GM21529 (cell line): ENCODE data around the gene RPS6KA2.
A peak's percentile ranks its signal among the peaks of the same experiment; 100 is the strongest.

Experiments used
- ATAC-seq: cut with Tn5 transposase; IDR thresholded peaks from one replicate; pipeline ENCODE4 v1.9.1; 2021; ENCODE audit not compliant: unreplicated experiment

The RPS6KA2 gene

DNA sequence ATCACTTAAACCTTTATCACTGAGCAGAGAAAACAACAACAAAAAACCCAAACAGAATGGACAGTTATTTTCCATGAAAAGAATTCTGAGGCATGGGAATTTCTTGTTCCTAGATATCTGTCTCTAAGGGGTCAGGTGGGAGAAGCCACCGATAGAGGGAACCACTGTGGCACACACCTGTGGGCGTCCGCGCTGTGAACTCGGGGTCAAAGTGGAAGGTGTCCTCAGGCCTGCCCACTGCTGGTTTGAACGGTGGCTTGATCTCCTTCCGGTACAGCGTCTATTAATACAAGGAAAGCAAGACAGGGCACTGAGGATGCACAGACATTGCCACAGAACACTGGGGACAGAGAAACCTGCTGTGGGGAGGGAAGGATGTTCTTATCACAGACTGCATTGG lies 167.8 kb downstream of the RPS6KA2 start:
- no peak for ATAC-seq

DNA sequence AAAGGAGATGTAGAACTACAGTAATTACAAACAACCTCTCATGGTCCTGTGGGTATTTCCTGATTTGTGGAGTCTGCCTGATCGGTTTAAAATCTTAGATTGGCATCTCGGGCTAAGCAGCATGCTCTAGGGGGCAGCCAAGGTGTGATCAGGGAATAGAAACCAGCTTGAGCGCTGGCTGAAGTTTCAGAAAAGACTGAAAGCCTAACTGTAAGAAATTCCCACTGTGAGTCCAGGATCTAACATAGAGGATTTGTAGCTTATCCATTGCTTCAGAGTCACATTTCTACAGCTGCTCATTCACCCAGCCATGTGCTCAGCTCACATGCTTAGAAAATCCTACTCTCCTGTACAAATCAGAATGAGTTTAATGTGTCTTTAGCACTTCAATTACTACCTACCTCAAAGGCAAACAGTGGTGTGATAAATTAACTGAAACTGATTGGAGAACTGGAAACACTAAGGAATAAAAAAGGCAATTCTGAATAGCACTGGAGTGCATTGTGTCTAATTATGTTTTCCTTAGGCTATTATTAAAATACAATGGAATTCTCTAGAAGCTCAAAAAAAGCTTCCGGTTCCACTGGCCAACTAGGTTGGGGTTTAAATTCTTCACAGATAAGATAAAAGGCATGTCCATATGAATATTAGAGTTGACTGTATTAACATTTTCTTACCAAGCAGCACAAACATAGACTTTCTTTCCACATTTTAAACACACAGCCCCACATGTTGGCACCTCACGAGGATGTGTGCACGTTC lies 170.5 kb downstream of the RPS6KA2 start:
- peak; percentile 73 for ATAC-seq

DNA sequence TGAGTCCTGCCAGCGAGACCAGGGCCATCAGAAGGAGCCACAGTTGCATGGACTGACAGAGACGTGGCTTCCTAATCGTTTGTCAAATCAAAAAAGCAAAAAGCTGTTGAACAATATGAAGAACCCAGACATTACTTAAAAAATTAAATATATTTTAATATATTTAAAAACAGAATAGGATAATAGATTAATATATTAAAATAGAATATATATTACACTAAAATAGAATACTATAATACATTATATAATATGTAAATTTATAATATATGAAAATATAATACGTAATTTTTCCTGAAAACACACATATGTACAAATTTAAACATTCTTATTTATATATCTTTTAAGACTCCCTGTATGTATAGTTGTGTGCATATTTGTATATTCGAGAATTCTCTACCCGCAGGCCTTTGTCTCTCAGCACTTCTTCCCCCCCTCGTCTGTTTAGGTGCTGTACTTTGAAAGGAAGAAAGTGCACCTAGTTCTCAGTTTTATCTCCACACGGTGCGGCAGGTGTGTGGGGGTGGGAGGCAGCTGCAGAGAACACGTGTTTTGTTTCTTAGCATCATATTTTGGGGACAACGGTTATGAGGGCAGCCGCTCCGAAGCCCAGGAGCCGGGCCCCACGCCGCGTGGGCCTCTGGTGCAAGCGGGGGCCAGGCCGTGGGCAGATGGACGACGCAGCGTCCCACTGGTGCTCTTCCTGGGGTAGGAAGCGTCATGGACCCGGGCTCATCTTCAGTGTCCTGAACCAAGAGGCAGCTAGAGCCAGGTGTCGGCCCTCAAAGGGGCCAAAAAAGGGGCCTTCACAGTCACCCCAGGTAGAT lies 172.1 kb downstream of the RPS6KA2 start:
- no peak for ATAC-seq

DNA sequence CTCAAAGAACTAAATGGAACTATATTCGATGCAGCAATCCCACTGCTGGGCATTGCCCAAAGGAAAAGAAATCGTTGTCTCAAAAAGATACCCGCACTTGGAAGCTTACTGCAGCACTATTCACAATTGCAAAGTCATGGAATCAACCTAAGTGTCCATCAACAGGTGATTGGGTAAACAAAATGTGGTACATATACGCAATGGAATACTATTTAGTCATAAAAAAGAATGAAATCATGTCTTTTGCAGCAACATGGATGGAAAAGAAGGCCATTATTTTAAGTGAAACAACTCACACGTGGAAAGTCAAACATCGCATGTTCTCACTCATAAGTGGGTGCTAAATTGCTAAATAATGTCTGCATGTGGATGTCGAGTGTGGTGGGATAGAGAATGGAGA lies 173.4 kb downstream of the RPS6KA2 start:
- ATAC-seq, result no peak

DNA sequence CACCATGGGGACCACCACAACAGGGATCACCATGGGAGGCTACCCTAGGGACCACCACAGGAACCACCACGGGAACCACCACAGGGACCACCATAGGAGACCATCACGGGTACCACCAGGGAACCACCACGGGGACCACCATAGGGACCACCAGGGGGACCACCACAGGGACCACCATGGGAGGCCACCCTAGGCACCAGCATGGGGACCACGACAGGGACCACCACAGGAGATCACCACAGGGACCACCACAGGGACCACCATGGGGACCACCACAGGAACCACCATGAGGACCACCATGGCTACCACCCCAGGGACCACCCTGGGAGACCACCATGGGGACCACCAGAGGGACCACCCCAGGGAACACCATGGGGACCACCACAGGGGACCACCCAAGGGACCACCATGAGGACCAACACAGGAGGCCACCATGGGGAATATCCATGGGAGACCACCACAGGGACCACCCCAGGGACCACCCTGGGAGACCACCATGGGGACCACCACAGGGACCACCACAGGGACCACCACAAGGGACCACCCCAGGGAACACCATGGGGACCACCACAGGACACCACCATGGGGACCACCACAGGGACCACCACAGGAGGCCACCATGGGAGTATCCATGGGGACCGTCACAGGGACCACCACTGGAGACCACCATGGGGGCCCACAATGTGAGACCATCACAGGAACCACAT lies 176.7 kb downstream of the RPS6KA2 start:
- ATAC-seq, result no peak

DNA sequence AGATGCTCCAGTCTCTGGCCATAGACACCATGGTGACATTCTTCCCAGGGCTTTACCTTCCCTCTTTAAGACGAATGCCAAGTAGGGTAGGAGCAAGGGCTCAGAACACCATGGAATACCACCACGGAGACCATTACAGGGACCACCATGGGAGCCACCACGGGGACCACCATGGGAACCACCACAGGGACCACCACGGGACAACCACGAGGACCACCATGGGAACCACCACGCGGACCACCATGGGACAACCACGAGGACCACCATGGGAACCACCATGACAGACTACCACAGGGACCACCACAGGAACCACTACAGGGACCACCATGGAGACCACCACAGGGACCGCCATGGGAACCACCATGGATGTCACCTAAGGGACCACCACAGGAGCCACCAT lies 177.4 kb downstream of the RPS6KA2 start:
- ATAC-seq, result no peak

DNA sequence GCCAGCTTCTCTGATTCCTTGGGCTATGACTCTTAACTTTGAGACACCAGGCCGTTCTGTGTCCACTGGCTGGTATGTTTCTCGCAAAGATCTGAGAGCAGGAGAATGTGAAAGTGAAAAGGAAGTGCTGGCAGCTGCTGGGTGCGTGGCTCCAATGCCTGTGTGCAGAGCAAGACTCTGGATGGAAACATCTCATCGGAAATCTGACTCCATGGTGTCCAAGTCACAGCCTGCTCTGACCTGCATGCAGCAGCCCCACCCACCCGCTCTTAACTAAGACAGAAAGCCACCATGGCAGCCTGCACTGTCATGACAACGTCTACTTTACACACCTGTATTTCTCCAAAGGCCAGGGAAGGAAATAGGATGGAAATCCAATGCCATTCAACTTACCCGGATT lies 178.0 kb downstream of the RPS6KA2 start:
- no peak for ATAC-seq

DNA sequence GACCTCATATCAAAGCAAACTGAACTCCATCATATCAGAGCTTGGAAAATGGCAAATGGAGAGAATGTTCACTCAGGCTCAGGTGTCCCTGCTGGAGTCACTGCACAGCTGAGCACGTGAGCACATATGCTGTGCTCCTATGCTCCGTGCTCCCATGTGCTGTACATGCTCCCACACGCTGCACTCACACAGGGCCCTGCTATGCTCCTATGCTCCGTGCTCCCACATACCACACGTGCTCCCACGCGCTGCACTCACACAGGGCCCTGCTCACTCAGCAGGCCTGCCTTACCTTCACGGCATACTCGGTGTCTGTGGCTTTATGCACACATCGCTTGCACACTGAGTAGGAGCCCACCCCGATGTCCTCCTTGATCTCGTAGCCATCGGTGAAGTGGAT lies 178.6 kb downstream of the RPS6KA2 start:
- ATAC-seq, result no peak

DNA sequence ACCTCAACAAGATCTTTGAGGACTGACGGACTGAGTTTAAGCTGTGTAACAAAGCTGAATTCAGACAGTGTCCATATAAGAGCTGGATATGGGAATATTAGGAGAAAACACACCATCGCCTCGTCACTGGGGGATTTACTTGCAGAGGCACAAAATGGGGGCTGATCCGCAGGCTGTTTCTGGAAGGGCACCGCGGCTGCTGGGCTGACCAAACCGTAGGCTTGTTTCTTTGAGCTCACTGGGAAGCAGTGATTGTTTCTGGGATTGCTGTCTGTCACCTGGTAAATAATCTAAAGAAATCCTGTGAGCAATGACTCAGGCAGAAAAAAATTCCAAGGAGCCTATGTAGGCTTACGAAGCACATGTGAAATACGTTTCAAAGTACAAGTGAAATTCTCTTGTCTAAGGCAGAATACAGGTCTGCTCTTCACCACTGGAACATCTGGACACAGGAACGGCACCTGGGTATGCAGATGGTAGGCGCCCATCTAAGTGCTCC lies 180.4 kb downstream of the RPS6KA2 start:
- ATAC-seq, result no peak

DNA sequence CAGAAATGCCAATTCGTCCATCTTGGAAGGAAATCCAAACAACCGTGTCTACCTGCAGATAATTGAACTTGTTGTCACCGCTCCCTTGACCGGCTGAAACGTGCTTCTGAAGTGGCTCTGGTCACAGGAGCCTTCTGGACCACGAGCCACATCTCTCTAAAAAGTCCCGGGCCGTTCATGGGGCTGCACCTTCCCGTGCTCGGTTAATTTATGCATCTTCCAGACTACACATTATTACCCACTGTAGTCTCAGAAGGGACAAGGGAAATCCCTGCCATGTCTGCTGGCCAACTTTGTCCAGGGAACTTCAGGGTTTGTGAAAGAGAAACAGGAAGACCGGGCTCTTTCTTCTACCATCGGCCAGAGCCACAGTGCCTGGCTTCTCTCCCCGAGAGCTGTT lies 180.9 kb downstream of the RPS6KA2 start:
- peak; percentile 81 for ATAC-seq

DNA sequence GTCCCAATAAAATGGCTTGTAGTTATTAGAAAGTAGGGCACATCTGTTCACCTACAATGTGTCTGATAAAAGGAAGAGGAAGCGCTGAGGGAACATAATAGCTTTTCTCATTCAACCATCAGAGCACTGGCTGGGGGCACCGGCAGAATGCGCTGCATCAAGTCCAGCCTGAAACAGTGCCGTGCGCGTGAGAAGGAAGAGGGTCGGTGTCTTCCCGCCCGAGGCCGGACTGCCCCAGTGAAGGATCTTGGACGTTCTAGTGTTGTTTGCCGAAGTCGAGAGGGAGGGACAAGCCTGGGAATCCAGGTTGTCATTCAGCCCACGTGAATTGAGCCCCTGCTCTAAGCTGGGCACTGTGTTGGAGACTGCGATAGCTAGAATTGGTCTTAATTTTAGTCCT lies 182.6 kb downstream of the RPS6KA2 start:
- ATAC-seq, result no peak

DNA sequence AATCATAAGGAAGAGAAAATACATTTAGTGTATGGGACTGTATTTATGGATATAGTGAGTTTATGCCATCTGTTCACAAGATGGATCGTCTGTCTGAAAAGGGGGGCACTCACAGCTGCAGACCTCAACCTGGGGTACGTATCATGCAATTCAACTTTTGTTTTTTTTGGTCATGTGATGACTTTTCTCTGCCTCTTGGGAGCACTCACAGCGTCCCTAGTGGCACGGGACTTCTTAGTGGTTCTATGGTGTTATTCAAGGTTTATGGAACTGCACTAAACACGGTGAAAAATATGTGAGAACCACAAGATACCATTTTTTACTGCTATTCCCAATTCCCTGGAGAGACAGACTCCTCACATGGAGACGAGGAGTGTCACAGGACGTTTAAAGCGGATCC lies 183.9 kb downstream of the RPS6KA2 start:
- no peak for ATAC-seq

DNA sequence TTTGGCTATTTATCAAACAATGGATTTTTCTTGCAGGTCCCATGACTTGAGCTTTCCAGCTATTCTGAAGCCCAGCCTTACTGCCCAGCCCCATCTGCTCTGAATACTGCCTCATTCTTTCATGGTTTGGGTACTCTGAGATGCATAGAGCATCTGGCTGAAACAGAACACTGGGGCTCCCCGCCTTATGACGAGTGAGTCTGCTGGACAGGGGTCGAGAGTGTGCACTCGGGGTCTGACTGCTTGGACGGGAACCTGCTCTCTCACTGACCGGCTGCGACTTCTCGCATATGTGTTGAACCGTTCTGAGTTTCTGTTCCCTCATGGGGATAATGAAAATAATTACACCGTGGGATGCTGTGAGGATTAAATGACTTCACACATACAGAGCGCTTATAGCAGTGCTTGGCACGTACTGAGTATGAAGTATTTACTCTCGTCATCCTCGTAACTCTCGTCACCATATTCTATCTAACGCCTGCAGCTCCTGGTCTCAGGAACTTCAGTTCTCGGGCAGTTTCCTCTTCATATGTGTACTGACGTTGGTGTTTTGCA lies 184.8 kb downstream of the RPS6KA2 start:
- ATAC-seq, result no peak

DNA sequence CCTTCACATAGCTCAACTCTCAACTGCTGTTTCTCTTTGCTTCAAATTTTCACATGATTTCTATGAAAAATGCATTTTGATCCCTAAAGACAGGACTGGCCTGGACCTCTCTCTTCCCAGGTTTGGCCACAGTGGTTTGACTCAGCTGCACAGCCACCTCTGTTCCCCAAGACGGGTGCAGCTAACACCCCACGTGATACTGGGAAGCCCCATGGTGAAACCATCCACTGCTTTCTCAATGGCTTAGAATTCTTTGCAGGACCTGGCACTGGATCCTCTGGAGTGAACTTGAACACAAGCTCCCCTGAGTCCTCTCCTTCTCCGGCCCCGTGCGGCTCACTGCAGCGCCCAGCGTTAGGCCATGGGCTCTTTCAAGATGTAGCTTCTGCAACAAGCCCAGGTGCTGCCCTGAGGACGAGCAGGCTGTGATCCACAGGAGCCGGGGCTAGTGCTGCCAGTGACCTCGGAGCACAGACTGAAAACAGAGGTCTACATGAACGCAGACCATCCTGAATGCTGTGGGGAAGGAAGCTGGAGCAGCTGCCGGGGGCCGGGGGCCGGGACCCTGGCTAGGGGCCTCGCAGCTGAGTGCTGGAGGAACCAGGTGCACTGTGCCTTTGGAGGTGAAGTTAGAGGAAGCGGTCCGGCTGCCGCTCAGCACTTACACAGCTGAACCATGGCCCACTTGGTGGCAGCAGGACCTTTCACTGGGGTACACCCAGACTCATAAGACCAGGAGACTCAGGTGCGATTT lies 185.5 kb downstream of the RPS6KA2 start:
- ATAC-seq, result no peak

DNA sequence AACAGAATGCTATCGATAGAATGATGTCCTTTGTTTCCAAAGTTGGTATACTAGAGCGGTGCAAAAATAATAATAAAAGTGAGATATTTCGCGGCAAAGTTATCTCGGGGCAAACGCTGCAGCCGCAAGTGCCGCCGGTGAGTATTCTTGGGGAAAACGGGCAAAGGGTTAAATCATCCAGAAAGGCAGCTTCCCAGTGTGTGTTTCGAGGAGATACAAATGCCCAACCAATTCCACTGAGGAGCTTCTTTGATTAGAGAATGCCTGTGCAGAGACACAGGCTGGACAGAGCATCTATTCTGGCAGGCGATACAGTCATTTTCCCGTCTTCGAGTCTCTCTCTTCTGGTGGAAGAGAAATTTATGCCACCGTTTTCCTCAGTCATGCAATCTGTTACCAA lies 186.3 kb downstream of the RPS6KA2 start:
- no peak for ATAC-seq

DNA sequence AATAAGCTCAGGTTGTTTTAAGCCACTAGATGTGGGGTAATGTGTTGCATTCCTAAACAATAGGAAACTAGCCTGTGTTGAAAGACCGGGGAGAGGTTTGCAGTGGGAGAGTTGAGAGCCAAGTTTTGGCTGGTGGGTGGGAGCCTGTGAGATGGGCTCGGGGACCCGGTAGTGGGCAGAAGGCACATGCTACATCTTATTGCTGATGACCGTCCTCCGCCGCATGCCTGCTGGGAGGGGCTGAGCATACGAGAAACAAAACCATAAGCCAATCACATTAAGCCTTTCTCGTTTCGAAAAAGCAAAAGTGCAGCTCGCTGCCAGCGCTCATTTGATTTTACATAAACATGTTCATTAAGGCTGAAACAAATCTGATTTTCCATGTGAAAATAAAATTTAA lies 186.9 kb downstream of the RPS6KA2 start:
- ATAC-seq, result no peak

DNA sequence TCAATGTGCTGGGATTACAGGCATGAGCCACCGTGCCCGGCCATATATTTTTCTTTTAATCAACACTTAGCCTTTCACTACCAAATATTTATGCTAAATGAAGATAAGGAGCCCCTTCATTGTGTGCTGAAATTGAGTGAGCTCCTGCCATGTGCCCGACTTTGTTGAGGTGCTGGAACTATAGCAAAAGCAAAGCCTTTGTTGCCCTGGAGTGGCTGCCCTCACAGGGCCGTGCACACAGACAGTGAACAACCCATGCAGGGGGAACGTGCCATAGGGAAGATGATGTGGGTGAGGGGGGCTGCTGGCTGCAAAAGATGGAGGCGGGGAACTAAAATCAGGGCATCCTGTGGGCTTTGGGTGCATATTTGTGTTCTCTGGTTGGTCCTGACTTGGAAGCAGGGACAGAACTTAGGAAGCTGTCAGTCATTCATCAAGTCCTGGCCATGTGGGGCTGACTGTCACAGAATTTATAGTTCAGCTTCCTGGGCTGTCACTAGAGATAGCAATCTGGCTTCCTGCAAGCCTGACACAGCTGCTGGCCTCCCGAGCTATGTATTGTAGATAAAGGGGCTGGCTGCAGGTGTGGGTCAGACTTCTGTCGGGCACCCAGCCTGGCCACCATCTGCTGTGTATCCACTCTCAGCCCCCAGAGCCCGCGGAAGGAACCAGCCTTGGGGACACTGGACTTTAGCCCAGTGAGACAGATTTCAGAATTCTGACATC lies 187.5 kb downstream of the RPS6KA2 start:
- ATAC-seq, result no peak

DNA sequence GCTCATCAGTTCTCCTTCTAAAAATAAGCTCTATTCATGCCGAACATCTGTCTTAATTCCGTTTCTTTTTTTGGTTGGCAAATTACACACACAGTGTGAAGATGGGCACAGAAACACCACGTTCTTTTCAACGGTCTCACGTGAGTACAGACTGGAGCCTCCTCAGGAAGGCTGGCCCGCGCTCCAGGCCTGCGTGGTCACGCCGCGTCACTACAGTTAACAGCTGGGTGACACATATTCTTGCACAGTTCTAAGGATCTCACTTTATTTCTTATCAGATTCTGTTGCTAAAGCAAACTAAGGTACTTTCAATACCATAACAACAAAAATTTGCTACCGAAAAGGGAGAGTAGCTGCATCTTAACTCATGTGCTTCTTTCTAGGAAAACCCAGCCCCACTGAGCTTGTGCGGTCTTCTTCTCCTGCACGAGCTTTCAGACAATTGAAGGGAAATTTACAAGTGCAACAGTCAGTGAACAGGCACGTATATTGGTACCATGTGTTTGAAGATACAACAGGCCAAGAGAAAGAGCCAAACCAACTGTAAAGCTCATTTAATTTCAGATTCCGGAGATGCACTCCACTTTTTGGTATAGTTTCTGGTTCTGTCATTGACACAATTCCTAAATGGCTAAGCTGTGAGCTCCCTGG lies 188.7 kb downstream of the RPS6KA2 start:
- no peak for ATAC-seq

DNA sequence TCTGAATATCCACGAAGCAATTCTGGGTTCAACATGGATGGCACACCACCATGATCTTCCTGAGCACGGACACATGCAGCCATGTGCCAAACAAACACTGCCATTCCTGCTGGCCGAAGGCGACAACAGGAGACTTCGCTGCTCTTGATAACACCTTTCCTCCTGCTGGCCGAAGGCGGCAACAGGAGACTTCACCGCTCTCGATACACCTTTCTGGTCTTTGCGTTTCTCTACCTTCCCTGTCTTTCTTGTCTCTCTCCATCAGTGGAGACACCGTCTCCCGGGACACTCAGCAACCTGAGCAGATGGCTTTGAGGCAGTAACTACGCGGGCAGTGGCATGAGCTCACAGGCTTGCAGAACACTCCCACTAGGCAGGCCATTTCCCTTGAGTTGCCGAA lies 189.4 kb downstream of the RPS6KA2 start:
- ATAC-seq, result no peak
